ENCODE measurements around the gene TMBIM4. TPM values are rescaled to one million over a fixed set of nuclear protein-coding genes. Genes with fewer than 3 reads are reported as not detected.

Gene TMBIM4, protein sequence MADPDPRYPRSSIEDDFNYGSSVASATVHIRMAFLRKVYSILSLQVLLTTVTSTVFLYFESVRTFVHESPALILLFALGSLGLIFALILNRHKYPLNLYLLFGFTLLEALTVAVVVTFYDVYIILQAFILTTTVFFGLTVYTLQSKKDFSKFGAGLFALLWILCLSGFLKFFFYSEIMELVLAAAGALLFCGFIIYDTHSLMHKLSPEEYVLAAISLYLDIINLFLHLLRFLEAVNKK
- total RNA-seq = 10 to 100 TPM; 76.3 to 79.2 TPM

DNA sequence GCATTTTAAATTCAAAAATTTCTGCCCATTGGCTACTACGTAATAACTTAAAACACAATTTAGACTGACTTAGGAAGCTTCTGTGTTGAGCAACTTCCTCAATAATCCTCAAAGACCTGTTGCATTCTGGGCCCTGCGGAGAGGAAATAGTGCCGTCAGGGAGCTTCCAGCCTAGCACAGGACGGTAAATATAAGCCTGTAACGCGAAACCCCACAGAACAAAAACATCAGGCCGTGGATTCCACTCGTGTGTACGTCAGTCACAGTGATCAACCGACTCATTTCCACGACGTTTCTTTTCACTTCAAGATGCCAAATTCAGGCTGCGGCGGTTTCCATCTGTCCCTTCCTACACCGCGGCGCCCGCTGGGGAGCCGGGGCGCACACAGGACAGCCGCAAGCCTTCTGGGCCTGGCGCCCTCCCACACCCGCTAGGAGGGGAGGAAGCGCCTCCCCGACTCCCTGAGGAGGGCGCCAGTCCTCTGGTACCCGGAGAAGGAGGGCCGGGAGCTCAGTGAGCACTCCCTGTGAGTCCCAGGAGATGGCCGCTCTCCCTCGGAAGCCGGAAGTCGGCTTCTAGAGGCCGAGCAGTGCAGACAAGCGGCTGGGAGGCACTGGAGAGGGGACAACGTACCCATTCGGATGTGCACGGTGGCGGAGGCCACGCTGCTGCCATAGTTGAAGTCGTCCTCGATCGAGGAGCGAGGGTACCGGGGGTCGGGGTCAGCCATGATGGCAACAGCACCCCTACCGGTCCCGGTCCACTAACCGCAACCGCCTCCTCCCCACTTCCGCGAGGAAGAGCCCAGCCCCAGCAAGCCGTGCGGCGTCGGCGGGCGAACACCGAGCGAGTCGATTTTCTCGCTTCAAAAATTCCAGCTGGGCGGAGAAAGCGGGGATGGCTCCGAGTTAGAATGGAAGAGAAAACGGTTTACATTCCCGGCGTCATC, at the start of gene TMBIM4:
Gene TMBIM4, minus strand, starts transcription at position 776 of the 950 bp plus-strand sequence. Its CDS starts 45 bp downstream, at position 731.

DNA sequence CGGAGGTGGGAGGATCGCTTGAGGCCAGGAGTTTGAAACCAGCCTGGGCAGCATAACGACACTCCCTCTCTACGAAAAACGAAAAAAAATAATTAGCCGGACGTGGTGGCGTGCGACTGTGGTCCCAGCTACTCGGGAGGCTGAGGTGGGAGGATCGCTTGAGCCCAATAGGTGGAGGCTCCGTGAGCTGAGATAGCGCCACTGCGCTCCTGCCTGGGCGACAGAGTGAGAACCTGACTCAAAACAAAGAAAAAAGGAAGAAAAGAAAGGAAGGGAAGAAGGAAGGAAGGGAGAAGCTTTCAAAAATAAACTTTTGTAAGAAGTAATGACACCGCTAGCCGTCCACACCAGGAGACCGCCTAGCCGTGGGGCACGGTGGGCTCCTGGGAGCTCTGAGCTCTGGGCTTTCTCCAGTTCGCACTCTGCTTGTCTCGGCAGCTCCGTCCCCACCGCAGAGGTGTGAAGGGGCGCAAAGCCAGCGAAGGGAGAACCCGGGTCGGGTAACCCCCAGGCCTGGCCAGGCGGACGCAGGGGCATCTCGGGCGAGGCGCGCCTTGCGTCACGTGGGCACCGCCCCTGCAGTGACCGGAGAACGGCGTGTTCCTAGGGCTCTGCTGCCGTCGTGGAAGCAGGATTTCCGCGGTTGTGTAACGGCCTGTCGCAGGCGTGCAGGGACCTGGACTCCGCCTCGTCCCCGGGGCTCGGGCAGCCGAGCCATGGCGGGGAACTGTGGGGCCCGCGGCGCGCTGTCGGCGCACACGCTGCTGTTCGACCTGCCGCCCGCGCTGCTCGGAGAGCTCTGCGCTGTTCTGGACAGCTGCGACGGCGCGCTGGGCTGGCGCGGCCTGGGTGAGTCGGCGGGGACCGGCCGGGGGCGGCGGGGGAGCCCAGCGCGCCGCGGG, 19.0 kb upstream of the TMBIM4 start, which contains the start of gene IRAK3:
Gene IRAK3, plus strand, starts transcription at position 631 of the 902 bp plus-strand sequence. Its CDS starts 86 bp downstream, at position 717.

DNA sequence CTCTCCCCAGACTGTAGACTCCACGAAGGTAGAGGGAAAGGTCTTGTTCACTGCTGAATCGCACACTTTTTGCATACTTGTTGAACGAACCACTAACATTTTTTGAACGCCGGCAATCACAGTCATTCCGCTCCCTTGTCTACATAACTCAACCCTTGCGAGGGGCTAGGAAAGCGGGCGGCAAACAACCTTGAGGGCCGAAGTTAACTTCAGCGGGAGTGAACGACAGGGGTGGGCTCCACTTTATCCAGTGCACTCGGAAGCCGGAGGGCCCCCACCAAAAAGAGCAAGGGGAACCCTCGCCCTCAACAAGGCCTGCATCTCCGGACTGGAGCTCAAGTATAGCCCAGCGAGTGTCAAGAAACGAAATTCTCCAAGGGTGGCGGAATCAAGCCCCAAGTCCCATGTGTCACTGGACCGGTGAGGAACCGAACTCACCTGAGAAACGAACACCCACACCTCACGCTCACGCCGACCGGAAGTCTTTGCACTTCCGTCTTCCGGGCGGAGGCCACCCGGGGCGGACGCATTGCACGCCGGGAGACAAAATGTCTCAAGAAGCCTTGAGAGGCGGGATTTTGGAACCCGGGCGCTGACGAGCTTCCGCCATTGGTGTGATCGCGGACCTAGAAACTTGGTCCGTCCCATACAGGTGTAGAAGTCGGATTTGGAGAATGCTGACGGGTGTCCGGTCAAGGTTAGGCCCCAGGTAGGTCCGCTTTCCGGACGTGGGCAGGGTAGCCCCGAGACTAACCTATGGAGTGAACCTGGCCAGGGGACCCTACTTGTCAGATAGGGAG, 39.3 kb downstream of the TMBIM4 start, which contains the start of gene LLPH:
Gene LLPH, minus strand, starts transcription at position 484 of the 800 bp plus-strand sequence. CDS start 1,644 bp downstream, outside the sequence.

Other genes starting within 250 kb of the TMBIM4 start
- gene LLPH, start 39.2 kb downstream of the TMBIM4 start, total RNA-seq = 10 to 100 TPM; 30.6 to 31.5 TPM
- under 1 TPM; 0.30 to 0.34 TPM for gene IRAK3, start 19.2 kb upstream of the TMBIM4 start, total RNA-seq
- gene HELB, start 132.5 kb upstream of the TMBIM4 start, total RNA-seq = 10 to 100 TPM; 34.5 to 34.8 TPM